GM19397 (cell line): Measurements from ENCODE around the gene SEMA3F.
"Not testable (repeated sequence)": the region's sequence is repeated elsewhere in the genome, so short reads cannot be mapped to it uniquely, and the experiment has no call there.

ENCODE experiments used
- ATAC-seq: cut with Tn5 transposase; IDR thresholded peaks from one replicate; pipeline ENCODE4 v1.9.1; 2021; ENCODE audit warnings: mild to moderate bottlenecking, moderate library complexity; ENCODE audit not compliant: unreplicated experiment

SEMA3F gene

DNA sequence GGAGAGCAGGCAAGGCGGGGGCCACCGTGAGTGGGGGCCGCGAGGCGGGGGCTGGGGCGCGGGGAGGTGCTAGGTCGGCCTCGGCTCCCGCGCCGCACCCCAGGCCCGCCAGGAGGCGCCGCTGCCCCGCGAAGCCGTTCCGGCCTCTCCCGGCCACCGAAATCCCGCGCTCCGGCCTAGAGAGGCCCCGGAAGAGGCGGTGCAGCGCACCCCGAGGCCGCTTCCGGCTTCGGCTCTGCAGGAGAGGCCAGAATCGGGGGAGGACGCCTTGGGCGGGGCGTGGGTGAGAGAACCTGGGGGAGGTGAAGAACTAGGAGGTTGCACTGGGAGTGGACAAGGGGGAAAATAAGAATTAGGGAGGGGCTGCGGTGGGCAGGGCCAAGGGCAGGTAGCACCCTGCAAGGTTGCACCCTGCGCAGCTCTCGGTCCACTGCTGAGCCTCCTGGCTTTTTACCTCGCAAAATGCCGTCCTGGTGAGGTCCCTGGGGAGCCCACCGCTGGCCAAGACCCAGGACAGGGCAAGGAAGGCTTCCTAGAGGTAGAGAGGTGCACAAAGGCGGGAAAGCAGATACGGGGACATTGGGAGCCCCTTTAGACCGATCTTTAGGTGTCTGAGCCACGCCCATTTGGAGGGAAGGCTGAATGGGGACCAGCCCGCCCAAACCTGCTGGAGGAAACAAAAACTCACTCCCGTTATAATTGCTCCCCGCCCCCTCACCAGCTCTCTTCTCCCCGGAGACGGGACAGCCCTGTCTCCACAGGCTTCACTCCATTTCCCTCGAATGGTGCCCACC lies 72.5 kb downstream of the SEMA3F start:
- ATAC-seq = peak; percentile 86

GRCh38 chr3:50228184-50228763 lies 73.2 kb downstream of the SEMA3F start:
- ATAC-seq = not testable (repeated sequence)

GRCh38 chr3:50229490-50229889 lies 74.4 kb downstream of the SEMA3F start:
- ATAC-seq = no peak

DNA sequence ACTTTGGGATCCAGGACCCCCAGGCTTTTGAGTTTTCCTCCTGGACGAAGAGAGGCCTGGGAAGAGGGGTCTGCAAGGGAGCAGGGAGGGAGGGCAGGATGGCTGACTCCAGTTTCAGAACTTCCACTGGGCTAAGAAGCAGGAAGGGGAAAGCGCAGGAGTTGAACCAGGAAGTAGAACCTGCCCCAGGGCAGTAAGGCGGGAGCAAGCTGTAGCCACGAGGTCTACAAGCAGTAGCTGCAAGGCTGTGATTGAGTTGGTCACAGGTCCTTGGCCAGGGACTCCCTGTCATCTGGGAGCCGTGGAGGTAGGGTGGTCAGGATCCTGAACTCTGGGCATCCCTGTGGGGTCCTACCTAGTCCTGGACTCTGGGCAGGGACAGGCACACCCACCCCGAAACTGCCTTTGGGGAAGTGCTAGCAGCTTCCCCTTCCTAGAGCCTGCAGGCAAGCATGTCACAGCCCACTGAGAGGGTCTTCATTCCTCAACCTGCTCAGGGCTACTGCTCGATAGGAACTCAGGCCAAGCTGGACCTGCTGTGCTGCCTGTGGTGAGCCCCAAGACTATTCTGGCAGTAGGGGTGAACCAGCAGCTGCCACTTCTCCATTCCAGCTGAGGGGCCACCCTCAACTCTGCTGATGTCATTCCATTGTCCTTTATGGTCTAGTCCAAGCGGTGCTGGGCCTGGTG lies 75.1 kb downstream of the SEMA3F start:
- no peak for ATAC-seq

GRCh38 chr3:50230794-50231125 lies 75.6 kb downstream of the SEMA3F start:
- no peak for ATAC-seq

GRCh38 chr3:50231581-50231980 lies 76.5 kb downstream of the SEMA3F start:
- ATAC-seq = no peak

DNA sequence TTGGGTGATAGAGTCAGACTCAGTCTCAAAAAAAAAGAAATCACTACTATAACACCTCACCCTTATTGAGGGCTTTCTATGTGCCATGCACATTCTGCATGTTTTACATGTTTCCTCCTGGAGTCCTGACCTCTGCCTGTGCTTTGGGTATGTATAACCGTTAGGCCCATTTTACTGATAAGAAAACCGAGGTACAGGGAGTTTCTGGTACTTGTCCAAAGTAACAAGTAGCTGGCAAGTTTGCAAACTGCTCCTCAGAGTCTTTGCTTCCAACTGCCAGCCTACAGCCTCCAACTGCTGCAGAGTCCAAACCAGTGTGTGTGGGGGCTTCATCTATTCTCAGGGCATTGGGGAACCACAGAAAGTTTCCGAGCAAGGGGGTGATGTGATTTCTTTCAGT lies 77.2 kb downstream of the SEMA3F start:
- no peak for ATAC-seq

GRCh38 chr3:50233176-50233575 lies 78.1 kb downstream of the SEMA3F start:
- ATAC-seq = no peak

DNA sequence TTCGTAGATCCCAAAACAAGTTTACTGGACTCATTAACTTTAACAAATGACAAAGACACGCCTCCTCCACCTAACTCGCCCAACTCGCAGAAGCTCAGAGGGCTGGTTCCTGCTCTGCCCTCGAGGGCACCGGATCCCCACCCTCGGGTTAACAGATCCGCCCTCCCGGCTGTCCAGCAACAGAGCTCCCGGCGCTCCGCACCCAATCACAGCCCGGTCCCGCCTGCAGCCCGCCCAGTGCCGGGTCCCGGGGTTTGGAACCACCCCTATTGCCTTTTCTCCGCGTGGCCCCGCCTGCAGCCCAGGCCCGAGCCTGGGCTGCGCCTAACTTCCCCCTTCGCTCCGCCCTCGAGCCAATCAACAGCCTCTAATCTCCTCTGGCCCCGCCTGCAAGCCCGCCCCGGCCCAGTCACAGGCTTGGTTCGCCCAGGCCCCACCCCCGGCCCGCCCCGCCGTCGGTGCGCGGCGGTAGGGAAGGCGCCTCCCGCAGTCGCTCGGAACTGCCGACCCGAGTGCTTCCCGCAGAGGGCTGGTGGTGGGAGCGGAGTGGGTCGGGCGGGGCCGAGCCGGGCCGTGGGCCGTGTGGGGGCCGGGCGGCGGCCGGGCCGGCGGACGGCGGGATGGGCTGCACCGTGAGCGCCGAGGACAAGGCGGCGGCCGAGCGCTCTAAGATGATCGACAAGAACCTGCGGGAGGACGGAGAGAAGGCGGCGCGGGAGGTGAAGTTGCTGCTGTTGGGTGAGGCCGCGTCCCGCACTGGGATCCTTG lies 80.8 kb downstream of the SEMA3F start, which contains the start of gene GNAI2:
TSS of gene GNAI2 (plus strand) at position 489 of the 768 bp plus-strand sequence. CDS start at position 621, 132 bp downstream.
- peak; percentile 90 for ATAC-seq

DNA sequence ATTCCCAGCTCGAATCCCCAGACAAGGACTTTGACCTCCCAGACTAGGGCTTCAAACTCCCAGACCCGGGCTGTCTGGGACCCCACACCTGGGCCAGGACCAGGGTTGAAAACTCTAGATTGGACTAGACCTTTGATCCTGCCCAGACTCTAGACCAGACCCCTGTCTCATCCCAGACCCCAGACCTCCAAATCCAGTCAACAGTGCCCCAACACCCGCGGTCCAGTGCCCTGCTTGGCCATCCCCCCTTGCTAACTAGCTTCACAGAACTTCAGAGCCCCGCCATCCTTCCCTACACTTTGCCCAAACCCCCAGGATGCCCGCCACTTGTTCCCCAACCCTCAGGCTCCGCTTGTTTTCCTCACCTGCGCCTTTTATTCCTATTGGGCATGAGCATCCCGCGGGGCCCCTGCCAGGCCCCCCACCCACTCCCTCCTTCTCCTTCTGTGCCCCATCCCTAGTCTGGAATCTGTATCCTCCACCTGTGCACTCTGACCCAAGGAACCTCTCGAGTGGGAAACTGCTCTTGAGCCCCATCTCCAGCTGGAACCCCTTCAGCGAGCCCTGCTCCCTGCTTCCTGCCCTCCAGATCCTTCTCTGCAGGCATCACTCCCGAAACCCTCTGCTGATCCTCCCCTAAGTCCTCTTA lies 81.5 kb downstream of the SEMA3F start:
- ATAC-seq = no peak

DNA sequence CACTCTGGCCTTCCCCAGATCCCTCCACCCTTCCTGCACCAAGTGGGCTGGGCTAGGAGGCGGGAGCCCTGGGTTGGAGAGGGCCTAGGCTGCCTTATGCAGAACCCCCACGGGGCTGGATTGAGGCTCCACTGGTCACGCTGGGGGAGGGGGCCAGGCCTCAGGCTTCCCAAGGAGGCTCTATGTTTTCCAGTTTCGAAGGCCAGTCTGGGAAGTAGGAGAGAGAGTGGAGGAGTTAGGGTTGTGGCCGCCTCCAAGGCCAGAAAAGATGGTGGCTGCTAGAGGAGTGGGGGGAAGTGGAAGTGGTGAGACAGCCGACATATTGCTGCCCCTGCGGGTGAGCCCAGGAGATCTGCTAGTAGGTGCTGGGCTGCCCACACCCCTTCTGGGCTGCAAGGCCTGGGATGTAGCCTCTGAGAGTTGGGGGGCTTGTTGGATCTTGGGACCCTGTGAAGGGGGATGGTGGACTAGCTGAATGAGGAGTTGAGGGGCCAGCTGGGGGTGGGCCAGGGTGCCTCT lies 82.1 kb downstream of the SEMA3F start:
- no peak for ATAC-seq

GRCh38 chr3:50237754-50238548 lies 82.8 kb downstream of the SEMA3F start:
- peak; percentile 30 for ATAC-seq

DNA sequence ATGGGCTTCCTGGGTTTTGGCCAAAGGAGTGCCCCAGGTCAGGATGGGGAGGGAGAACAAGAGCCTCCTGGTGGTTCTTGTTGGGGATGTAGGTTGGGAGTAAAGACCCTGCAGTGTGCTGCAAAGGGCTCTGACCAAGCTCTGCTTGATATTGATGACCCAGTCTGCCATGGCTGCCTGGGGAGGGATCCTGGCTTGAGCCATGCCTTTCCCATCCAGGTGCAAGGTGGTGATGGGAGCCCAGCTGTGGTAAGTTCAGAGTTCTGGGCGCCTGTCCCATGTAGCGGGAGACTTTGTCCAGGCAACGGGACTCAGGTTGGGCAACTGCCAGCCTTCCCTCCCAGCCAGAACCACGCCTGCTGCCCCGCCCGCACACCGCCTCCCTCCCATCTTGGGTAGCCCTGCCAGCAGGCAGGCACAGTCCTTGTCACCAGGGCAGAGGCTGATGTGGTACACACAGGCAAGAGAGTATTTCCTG lies 83.5 kb downstream of the SEMA3F start:
- ATAC-seq = no peak
